GM06990 (cell line): ENCODE measurements around the gene FAM149A.

ENCODE experiments used
- DNase-seq: peaks from one replicate; pipeline ENCODE4 v3.0.0-alpha.2; 2011; ENCODE audit not compliant: insufficient read length; ENCODE audit errors: extremely low read depth
- H3K27me3 ChIP-seq: replicated peaks from 2 replicates; pipeline ENCODE4 v1.6.0; 2011; ENCODE audit warnings: low read length; ENCODE audit not compliant: control insufficient read depth, insufficient read depth
- H3K36me3 ChIP-seq: 2 replicates; pipeline ENCODE4 v1.5.1; 2011; ENCODE audit warnings: low read length; ENCODE audit not compliant: control insufficient read depth, insufficient read depth
- H3K4me3 ChIP-seq: replicated peaks from 2 replicates; pipeline ENCODE4 v1.5.1; 2011; ENCODE audit warnings: low read depth, mild to moderate bottlenecking, control low read depth, low read length
- TF ChIP-seq, protein P1 (sequence below): IDR thresholded peaks from 2 replicates; pipeline ENCODE4 v1.5.1; 2011; ENCODE audit warnings: low read length, control low read depth, mild to moderate bottlenecking, inconsistent platforms; ENCODE audit not compliant: insufficient read depth, poor library complexity, severe bottlenecking

The FAM149A gene

DNA sequence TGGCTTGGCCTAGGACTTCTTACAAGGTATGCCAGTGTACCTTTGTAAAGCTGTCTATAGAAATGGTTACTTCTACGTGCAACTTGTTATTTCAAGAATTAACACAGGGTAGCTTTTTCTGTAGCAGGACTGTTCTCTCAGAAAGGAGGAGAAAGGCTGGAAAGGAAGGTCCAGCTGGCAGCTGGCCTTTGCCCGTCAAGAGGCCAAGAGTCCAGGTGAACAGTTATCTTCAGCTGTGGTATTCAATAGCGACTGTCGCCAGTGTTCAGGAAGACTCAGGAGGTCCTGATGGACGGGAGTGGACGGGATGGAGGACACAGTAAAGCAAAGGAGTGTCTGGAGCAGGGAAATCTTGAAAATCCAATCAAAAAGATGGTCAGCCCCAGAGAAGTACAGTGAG lies 91.6 kb downstream of the FAM149A start:
- Histone ChIP-seq H3K27me3 (no peaks in the 10 kb centered on the region), H3K4me3 (no peak overlapping the region), H3K36me3 (peaks cover 5% of the 10 kb centered on the region; the same call in 1 of the 2 replicates)
- TF ChIP-seq, protein P1, sequence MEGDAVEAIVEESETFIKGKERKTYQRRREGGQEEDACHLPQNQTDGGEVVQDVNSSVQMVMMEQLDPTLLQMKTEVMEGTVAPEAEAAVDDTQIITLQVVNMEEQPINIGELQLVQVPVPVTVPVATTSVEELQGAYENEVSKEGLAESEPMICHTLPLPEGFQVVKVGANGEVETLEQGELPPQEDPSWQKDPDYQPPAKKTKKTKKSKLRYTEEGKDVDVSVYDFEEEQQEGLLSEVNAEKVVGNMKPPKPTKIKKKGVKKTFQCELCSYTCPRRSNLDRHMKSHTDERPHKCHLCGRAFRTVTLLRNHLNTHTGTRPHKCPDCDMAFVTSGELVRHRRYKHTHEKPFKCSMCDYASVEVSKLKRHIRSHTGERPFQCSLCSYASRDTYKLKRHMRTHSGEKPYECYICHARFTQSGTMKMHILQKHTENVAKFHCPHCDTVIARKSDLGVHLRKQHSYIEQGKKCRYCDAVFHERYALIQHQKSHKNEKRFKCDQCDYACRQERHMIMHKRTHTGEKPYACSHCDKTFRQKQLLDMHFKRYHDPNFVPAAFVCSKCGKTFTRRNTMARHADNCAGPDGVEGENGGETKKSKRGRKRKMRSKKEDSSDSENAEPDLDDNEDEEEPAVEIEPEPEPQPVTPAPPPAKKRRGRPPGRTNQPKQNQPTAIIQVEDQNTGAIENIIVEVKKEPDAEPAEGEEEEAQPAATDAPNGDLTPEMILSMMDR, result no peak
- DNase-seq, result no peak

- no peaks in the 10 kb centered on the region for H3K27me3 ChIP-seq
- H3K4me3 ChIP-seq, result no peak overlapping the region
- peaks cover 3% of the 10 kb centered on the region; the same call in 1 of the 2 replicates for H3K36me3 ChIP-seq
- DNase-seq, result no peak
- TF ChIP-seq, protein P1, result no peak
These were observed 96.0 kb downstream of the FAM149A start for GRCh38 chr4:186200516-186200915.

DNA sequence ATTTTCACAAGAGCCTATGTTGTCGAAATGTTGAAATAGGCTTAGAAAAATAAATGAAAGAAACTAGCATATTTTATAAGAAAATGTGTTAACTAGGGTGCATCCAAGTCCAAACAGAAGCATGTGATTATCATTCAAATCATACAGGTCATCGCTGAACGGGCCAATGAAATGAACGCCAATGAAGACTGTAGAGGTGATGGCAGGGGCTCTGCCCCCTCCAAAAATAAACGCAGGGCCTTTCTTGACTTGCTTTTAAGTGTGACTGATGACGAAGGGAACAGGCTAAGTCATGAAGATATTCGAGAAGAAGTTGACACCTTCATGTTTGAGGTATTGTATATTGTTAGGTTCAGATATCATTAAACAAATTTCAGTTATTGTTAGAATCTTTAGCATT lies 96.5 kb downstream of the FAM149A start:
- Histone ChIP-seq H3K4me3 (no peak overlapping the region), H3K27me3 (no peaks in the 10 kb centered on the region), H3K36me3 (peaks cover 3% of the 10 kb centered on the region; the same call in 1 of the 2 replicates)
- TF ChIP-seq, protein P1, result no peak
- DNase-seq, result no peak

DNA sequence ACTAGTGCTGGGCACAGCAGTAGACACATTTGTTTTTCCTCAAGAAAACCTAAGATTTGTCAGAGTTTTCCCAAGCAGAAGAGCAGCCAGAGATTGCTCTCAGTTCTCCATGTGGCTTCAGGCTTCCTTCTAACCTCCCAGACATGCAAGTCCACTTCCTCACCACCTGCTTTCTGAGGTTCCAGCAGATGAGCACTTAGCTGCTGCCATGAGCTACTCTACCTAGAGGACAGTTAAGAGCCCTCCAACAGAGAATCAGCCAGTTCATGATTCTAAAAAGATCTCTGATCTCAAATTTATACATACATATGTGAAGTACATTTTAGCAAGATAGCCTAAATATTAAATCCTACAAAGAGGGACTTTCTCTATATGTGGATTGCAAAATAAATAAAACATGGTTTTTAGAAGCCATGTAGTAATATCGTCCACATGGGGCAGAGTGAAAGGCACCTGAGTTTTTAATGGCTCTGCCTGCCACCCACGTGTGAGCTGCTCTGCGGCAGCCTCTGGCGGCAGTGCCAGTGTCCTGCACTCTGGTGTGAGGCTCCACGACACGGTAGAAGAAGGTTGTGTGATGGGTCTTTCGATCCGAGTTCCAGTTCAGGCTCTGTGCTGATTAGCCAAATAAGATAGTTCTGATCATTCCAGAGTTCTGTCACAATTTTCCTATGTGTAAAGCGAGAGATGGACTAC lies 97.2 kb downstream of the FAM149A start:
- peak; percentile 70 for DNase-seq
- H3K4me3 ChIP-seq, result no peak overlapping the region
- TF ChIP-seq, protein P1, result peak; percentile 93
- peaks cover 3% of the 10 kb centered on the region; the same call in 1 of the 2 replicates for H3K36me3 ChIP-seq
- H3K27me3 ChIP-seq, result no peaks in the 10 kb centered on the region

GRCh38 chr4:186202490-186203140 lies 98.1 kb downstream of the FAM149A start:
- TF ChIP-seq, protein P1, result no peak
- Histone ChIP-seq H3K4me3 (no peak overlapping the region), H3K36me3 (no peaks in the 10 kb centered on the region), H3K27me3 (no peaks in the 10 kb centered on the region)
- no peak for DNase-seq
